Neural progenitor cell (in vitro differentiated cells): ENCODE results near the gene AVEN.

Source experiments
- CTCF ChIP-seq: fragments of 200-600 bp; sonication (generic); IDR thresholded peaks from 2 replicates; pipeline ENCODE4 v1.5.1; 2017; ENCODE audit warnings: antibody characterized with exemption, mild to moderate bottlenecking
- EZH2 ChIP-seq: fragments of 200-600 bp; sonication (generic); IDR thresholded peaks from 2 replicates; pipeline ENCODE4 v1.6.1; 2017; ENCODE audit warnings: antibody characterized with exemption, mild to moderate bottlenecking, moderate library complexity

- TF ChIP-seq CTCF (no peak), EZH2 (no peak)
Observed at GRCh38 chr15:33964665-33965040, 74.4 kb downstream of the AVEN start.
